HepG2 (cell line): ENCODE results near the gene GDF7. TPM values are rescaled to one million over a fixed set of nuclear protein-coding genes. Genes with fewer than 3 reads are reported as not detected.
A peak's percentile ranks its signal among the peaks of the same experiment; 100 is the strongest.

Source experiments
- ATAC-seq: fragments of 200-7000 bp; cut with Tn5 transposase; 3 replicates; pipeline ENCODE4 v1.9.1; 2020; ENCODE audit warnings: mild to moderate bottlenecking, moderate library complexity
- BruUV-seq: library from RNA; stranded (reverse); fragments of 400-500 nt; replicated peaks from 2 replicates; lab custom pipeline; 2021; lab: Mats Ljungman, UMichigan
- CTCF ChIA-PET: fragments of 300-600 bp; formaldehyde crosslinking; extraction: SDS; loops from one replicate; lab custom pipeline; 2021; ENCODE audit warnings: low total read pairs, inconsistent platforms, low intra/inter-chr PET ratio; lab: Yijun Ruan, JAX
- POLR2A ChIA-PET: fragments of 350-600 bp; sonication (Branson Sonifier 250); formaldehyde crosslinking; loops from one replicate; lab custom pipeline; 2020; ENCODE audit warnings: antibody characterized with exemption, inconsistent platforms; lab: Yijun Ruan, JAX
- DNase-seq: peaks from one replicate; pipeline ENCODE4 v3.0.0-alpha.2; 2015; ENCODE audit warnings: low spot score
- FAIRE-seq: peaks from 3 replicates; lab custom pipeline; 2011; peaks lifted over from hg19 to GRCh38; lab: Jason Lieb, UNC
- H2AFZ ChIP-seq: one replicate; pipeline ENCODE4 v1.6.1; 2011; ENCODE audit warnings: low read length, inconsistent platforms
- H3K27ac ChIP-seq: fragments of 300-600 bp; 3 replicates; pipeline ENCODE4 v1.8.0; 2011; ENCODE audit warnings: mixed run types, mild to moderate bottlenecking, mixed read lengths, low read length, inconsistent platforms; ENCODE audit not compliant: insufficient read depth; ENCODE audit errors: extremely low read length
- H3K27me3 ChIP-seq, 2 experiments: fragments of 200-600 bp in 1 of 2; 2 replicates in 1 of 2; 3 replicates in 1 of 2; pipeline versions ENCODE4 v1.6.0 to v1.8.0; 2011; ENCODE audit warnings: low read length in 2 of 2, mild to moderate bottlenecking in 2 of 2, moderate library complexity in 2 of 2, inconsistent platforms in 1 of 2; ENCODE audit not compliant: insufficient read depth in 2 of 2, control insufficient read depth in 1 of 2
- H3K36me3 ChIP-seq, 2 experiments: fragments of 200-600 bp in 1 of 2; replicated peaks in 1 of 2; 2 replicates in 1 of 2; 3 replicates in 1 of 2; pipeline versions ENCODE4 v1.5.1 to v1.8.0; 2011; ENCODE audit warnings: low read length in 2 of 2, inconsistent platforms in 1 of 2; ENCODE audit not compliant: insufficient read depth in 2 of 2, control insufficient read depth in 1 of 2
- H3K4me1 ChIP-seq: 2 replicates; pipeline ENCODE4 v1.5.1; 2012; ENCODE audit warnings: low read length, inconsistent platforms; ENCODE audit not compliant: insufficient read depth
- H3K4me2 ChIP-seq: 2 replicates; pipeline ENCODE4 v1.6.0; 2011; ENCODE audit warnings: low read depth, low read length, inconsistent platforms
- H3K4me3 ChIP-seq, 3 experiments: fragments of 200-600 bp in 1 of 3; sonication (generic), shearing (Covaris generic) in 1 of 3; replicated peaks in 1 of 3; 2 replicates each; pipeline ENCODE4 v1.5.1; 2011 to 2016; ENCODE audit warnings: low read length in 3 of 3, inconsistent platforms in 2 of 3, low read depth in 2 of 3, mild to moderate bottlenecking in 2 of 3, control low read depth in 1 of 3, mixed read lengths in 1 of 3; ENCODE audit not compliant: insufficient read depth in 1 of 3
- H3K79me2 ChIP-seq: one replicate; pipeline ENCODE4 v1.6.1; 2011; ENCODE audit warnings: low read length, inconsistent platforms; ENCODE audit not compliant: insufficient read depth
- H3K9ac ChIP-seq: 2 replicates; pipeline ENCODE4 v1.6.0; 2011; ENCODE audit warnings: mild to moderate bottlenecking, low read depth, low read length, inconsistent platforms; ENCODE audit not compliant: insufficient read depth
- H3K9me3 ChIP-seq: 2 replicates; pipeline ENCODE4 v1.5.1; 2012; ENCODE audit warnings: mild to moderate bottlenecking, low read length
- H4K20me1 ChIP-seq: 2 replicates; pipeline ENCODE4 v1.6.0; 2011; ENCODE audit warnings: inconsistent platforms, mild to moderate bottlenecking, low read length, moderate library complexity; ENCODE audit not compliant: insufficient read depth
- AFF4 ChIP-seq: sonication (generic); formaldehyde crosslinking; IDR thresholded peaks from 2 replicates; pipeline ENCODE4 v1.4.0; 2020; ENCODE audit warnings: missing genetic modification reagents
- BCL6 ChIP-seq: IDR thresholded peaks from 2 replicates; pipeline ENCODE4 v1.6.1; 2016; ENCODE audit warnings: missing genetic modification reagents, missing compliant biosample characterization
- CHD2 ChIP-seq: IDR thresholded peaks from 2 replicates; pipeline ENCODE4 v1.6.1; 2011; ENCODE audit warnings: low read depth, low read length, improper control_type of control experiment
- ETS1 ChIP-seq: sonication (generic); formaldehyde crosslinking; IDR thresholded peaks from 2 replicates; pipeline ENCODE4 v1.4.0; 2020; ENCODE audit warnings: missing genetic modification reagents
- JUNB ChIP-seq: sonication (generic); formaldehyde crosslinking; IDR thresholded peaks from 2 replicates; pipeline ENCODE4 v1.8.0; 2022; ENCODE audit warnings: missing genetic modification reagents, mild to moderate bottlenecking, borderline replicate concordance
- LCORL ChIP-seq, 2 experiments: fragments of 450-650 bp in 1 of 2; sonication (generic) in 1 of 2; formaldehyde crosslinking in 1 of 2; IDR thresholded peaks; 2 replicates each; pipeline versions ENCODE4 v1.5.0 to v1.6.1; 2017 to 2020; ENCODE audit warnings: antibody characterized with exemption in 1 of 2, missing genetic modification reagents in 1 of 2
- MLX ChIP-seq: IDR thresholded peaks from 2 replicates; pipeline ENCODE4 v1.6.1; 2016
- TOE1 ChIP-seq: sonication (generic); formaldehyde crosslinking; IDR thresholded peaks from 2 replicates; pipeline ENCODE4 v1.4.0; 2020; ENCODE audit warnings: mild to moderate bottlenecking, missing genetic modification reagents
- ZFP90 ChIP-seq: sonication (generic); formaldehyde crosslinking; IDR thresholded peaks from 2 replicates; pipeline ENCODE4 v1.8.0; 2022; ENCODE audit warnings: missing genetic modification reagents, mild to moderate bottlenecking, inconsistent platforms, borderline replicate concordance
- ZKSCAN1 ChIP-seq: fragments of 150-350 bp; IDR thresholded peaks from 2 replicates; pipeline ENCODE4 v1.6.1; 2014; ENCODE audit warnings: low read length
- ZNF253 ChIP-seq: sonication (generic); formaldehyde crosslinking; IDR thresholded peaks from 2 replicates; pipeline ENCODE4 v1.8.0; 2022; ENCODE audit warnings: mild to moderate bottlenecking, missing genetic modification reagents, borderline replicate concordance
- ZNF317 ChIP-seq: sonication (generic); formaldehyde crosslinking; IDR thresholded peaks from 2 replicates; pipeline ENCODE4 v1.5.0; 2020; ENCODE audit warnings: mild to moderate bottlenecking, missing genetic modification reagents
- ZNF615 ChIP-seq: sonication (generic); formaldehyde crosslinking; IDR thresholded peaks from 2 replicates; pipeline ENCODE4 v1.5.0; 2020; ENCODE audit warnings: mild to moderate bottlenecking, missing genetic modification reagents, borderline replicate concordance
- ZNF704 ChIP-seq: sonication (generic); formaldehyde crosslinking; IDR thresholded peaks from 2 replicates; pipeline ENCODE4 v1.8.1; 2023; ENCODE audit warnings: mild to moderate bottlenecking, inconsistent platforms, moderate library complexity, missing genetic modification reagents, borderline replicate concordance
- ZNF780A ChIP-seq: sonication (generic); formaldehyde crosslinking; IDR thresholded peaks from 2 replicates; pipeline ENCODE4 v1.8.0; 2022; ENCODE audit warnings: mild to moderate bottlenecking, missing genetic modification reagents, moderate library complexity
- WGBS: methylation state at CpG from one replicate; pipeline ENCODE4 v1.1.6; 2017; ENCODE audit warnings: low lambda C conversion rate; 5-methylcytosine and 5-hydroxymethylcytosine counted together
- in situ Hi-C: cut with HindIII; loops from 2 replicates; pipeline ENCODE4 v1.10.0; 2017; ENCODE audit warnings: low pct_unique_long_range_greater_than_20kb; ENCODE audit not compliant: extremely low pct_ligation_motif_present
- intact Hi-C: fragments of 100-400 bp; cut with micrococcal nuclease; formaldehyde crosslinking; loops from one replicate; pipeline ENCODE4 v1.10.0; 2022; ENCODE audit not compliant: unreplicated experiment
- polyA plus RNA-seq, 8 experiments: library from polyadenylated mRNA; depleted of rRNA in 3 of 8; stranded (reverse) in 7 of 8; unstranded in 1 of 8; fragments of >200 nt; fragmentation: Illumina TruSeq in 4 of 8; extraction: Trizol in 4 of 8; gene quantifications; 2 replicates each; pipeline versions ENCODE4 v1.2.1 to v1.2.3, GENCODE V29; 2011 to 2016; ENCODE audit warnings: low read depth in 4 of 8, missing spikeins in 1 of 8, mixed read lengths in 1 of 8; ENCODE audit not compliant: insufficient read depth in 1 of 8
- total RNA-seq, 5 experiments: library from RNA; depleted of rRNA; stranded (reverse); fragments of >200 nt; fragmentation: Illumina TruSeq; extraction: Trizol; gene quantifications; 2 replicates each; pipeline ENCODE4 v1.2.3, GENCODE V29; 2016; ENCODE audit warnings: low read depth in 1 of 5

Gene GDF7
- total and polyA plus RNA-seq, 2 of the 13 experiments (the other 11 are each of a cell fraction or from before 2014, with no cell fraction given): 1.6 to 15.0 TPM

GRCh38 chr2:20677301-20678085, 10.5 kb downstream of the GDF7 start:
- FAIRE-seq (peak; percentile 42), DNase-seq (no peak), ATAC-seq (peak; percentile 48)
- no TSS peak for BruUV-seq
- Histone ChIP-seq H3K79me2 (no peaks in the 10 kb centered on the region), H3K36me3 (peaks cover 8 to 15% of the 10 kb centered on the region in 2 experiments; a peak in 4 of 5 replicates), H3K4me1 (peaks cover 44% of the 10 kb centered on the region), H4K20me1 (no peaks in the 10 kb centered on the region), H3K27me3 (no peaks in the 10 kb centered on the region), H3K4me2 (no peak overlapping the region), H2AFZ (no peak overlapping the region), H3K9ac (no peak overlapping the region), H3K27ac (no peak overlapping the region), H3K4me3 (no peak overlapping the region), H3K9me3 (no peaks in the 10 kb centered on the region)
- ChIA-PET CTCF (interaction anchor here (2.0 to 3.0 kb wide), 3 partner anchors 11 to 16 kb away, joined by 6 to 61 read pairs (median 12); partner anchors contain the start of gene GDF7), POLR2A (interaction anchor here (3.3 to 6.3 kb wide), 2 partner anchors 13 to 26 kb away, joined by 43 to 216 read pairs; partner anchors contain the start of genes GDF7 and HS1BP3)
- in situ Hi-C loops (no loop called here), intact Hi-C loops (loop anchor here (2.0 to 5.0 kb wide), 3 partner anchors 51 to 239 kb away; no protein-coding TSS in a partner anchor)
- WGBS: 77% methylated on average over 15 of the region's 15 CpGs
- TF ChIP-seq BCL6 (CRISPR knock-in tag) (no peak), ZNF317 (CRISPR knock-in tag) (no peak), ETS1 (CRISPR knock-in tag) (no peak), ZFP90 (CRISPR knock-in tag) (no peak), ZNF704 (CRISPR knock-in tag) (no peak), TOE1 (no peak), ZNF615 (CRISPR knock-in tag) (no peak), ZNF780A (CRISPR knock-in tag) (no peak), ZKSCAN1 (no peak), JUNB (CRISPR knock-in tag) (no peak), AFF4 (no peak), ZNF253 (0 out of 2 replicates have a peak, but pooled peaks have one; percentile 53), CHD2 (no peak), LCORL (IDR thresholded peaks at IDR 0.05) (no peak), LCORL (CRISPR knock-in tag; IDR thresholded peaks at IDR 0.05) (0 out of 2 replicates have a peak, but pooled peaks have one; percentile 17), MLX (CRISPR knock-in tag) (no peak)
